Kidney (tissue), 14 donors: Measurements from ENCODE around the gene BSCL2. TPM values are rescaled to one million over a fixed set of nuclear protein-coding genes. Genes with fewer than 3 reads are reported as not detected.

Source experiments
- DNase-seq, 5 donors: peaks; one replicate each; pipeline ENCODE4 v3.0.0-alpha.2; 2013 to 2020
- FAIRE-seq: peaks from 2 replicates; lab custom pipeline; 2012; peaks lifted over from hg19 to GRCh38; lab: Jason Lieb, UNC
- H3K27ac ChIP-seq, 2 donors: one replicate each; pipeline ENCODE4 v1.7.0; 2013; ENCODE audit warnings: low read depth in 2 of 2, low read length in 2 of 2, inconsistent platforms in 1 of 2
- H3K27me3 ChIP-seq: one replicate; pipeline ENCODE4 v1.7.1; 2013; ENCODE audit warnings: low read length, inconsistent platforms; ENCODE audit not compliant: control insufficient read depth, insufficient read depth
- H3K36me3 ChIP-seq, 3 donors: one replicate each; pipeline versions ENCODE4 v1.7.0 to v1.7.1; 2013; ENCODE audit warnings: low read length in 3 of 3, control low read depth in 1 of 3, inconsistent platforms in 1 of 3; ENCODE audit not compliant: insufficient read depth in 3 of 3, control insufficient read depth in 2 of 3
- H3K4me1 ChIP-seq, 3 donors: one replicate each; pipeline versions ENCODE4 v1.7.0 to v1.7.1; 2013; ENCODE audit warnings: low read length in 3 of 3, inconsistent platforms in 1 of 3, low read depth in 1 of 3; ENCODE audit not compliant: control insufficient read depth in 2 of 3, insufficient read depth in 2 of 3
- H3K4me3 ChIP-seq, 3 donors: one replicate each; pipeline versions ENCODE4 v1.7.0 to v1.8.1; 2013; ENCODE audit warnings: low read length in 3 of 3, control low read depth in 1 of 3, inconsistent platforms in 1 of 3
- H3K9ac ChIP-seq, 3 donors: one replicate each; pipeline versions ENCODE4 v1.7.0 to v1.7.1; 2013; ENCODE audit warnings: low read length in 3 of 3, control low read depth in 1 of 3, inconsistent platforms in 1 of 3
- H3K9me3 ChIP-seq, 3 donors: one replicate each; pipeline versions ENCODE4 v1.7.0 to v1.7.1; 2013; ENCODE audit warnings: low read length in 3 of 3, control low read depth in 1 of 3, inconsistent platforms in 1 of 3; ENCODE audit not compliant: control insufficient read depth in 2 of 3, insufficient read depth in 1 of 3
- CTCF ChIP-seq: IDR thresholded peaks from 3 replicates; pipeline ENCODE4 v1.5.1; 2012; ENCODE audit warnings: mild to moderate bottlenecking, moderate library complexity, borderline replicate concordance; ENCODE audit not compliant: insufficient read depth; ENCODE audit errors: extremely low read depth
- intact Hi-C: fragments of 100-400 bp; cut with DNase I; formaldehyde crosslinking; loops from one replicate; pipeline ENCODE4 v1.11.1; 2022
- polyA plus RNA-seq: library from polyadenylated mRNA; stranded (reverse); fragments of 350-450 nt; fragmentation: Illumina TruSeq; extraction: RNeasy Lipid Tissue Mini Kit (QIAGEN cat#74804); gene quantifications from one replicate; pipeline ENCODE4 v1.2.3, GENCODE V29; 2014; ENCODE audit warnings: low read depth, low replicate concordance; ENCODE audit not compliant: insufficient read depth
- total RNA-seq: library from RNA; stranded (reverse); fragmentation: NEBNext Ultra II Directional; extraction: Animal tissue kit (Norgen Biotek cat#: 25700); gene quantifications from one replicate; pipeline ENCODE4 v1.2.1, GENCODE V29; 2021
- donor health status: control.
- donor health status: control.
- donor health status: control.
- donor health status: control.
- donor health status: control.
- donor health status: DM: yes; HTN: yes; CAD: no.
- donor health status: Normal renal cell carcinoma (clear cell type).

BSCL2 gene
- total and polyA plus RNA-seq, 2 donors from 2014 or later = 93.2 to 249 TPM

GRCh38 chr11:62665599-62666258 lies 41.5 kb downstream of the BSCL2 start:
- Histone ChIP-seq H3K27ac (peak overlapping the region; percentile 79 to 89), H3K36me3 (no peaks in the 10 kb centered on the region), H3K9ac (peak overlapping the region; percentile 73 to 93 (median 90)), H3K9me3 (no peaks in the 10 kb centered on the region), H3K4me3 (peak overlapping the region; percentile 87 to 94 (median 93)), H3K27me3 (no peaks in the 10 kb centered on the region), H3K4me1 (peaks cover 2 to 16% (median 11%) of the 10 kb centered on the region in 3 donors)
- peak in 4 of 5 donors; percentile 83 to 87 (median 84) for DNase-seq
- no peak for TF ChIP-seq CTCF
- intact Hi-C loops = no loop called here
- FAIRE-seq = no peak

- Histone ChIP-seq H3K27ac (peak within 1 kb of the TSS; percentile 79 to 89), H3K4me3 (peak within 1 kb of the TSS; percentile 87 to 94 (median 93)), H3K36me3 (no peaks in the 10 kb centered on the region), H3K4me1 (peaks cover 2 to 16% (median 11%) of the 10 kb centered on the region in 3 donors), H3K9me3 (no peaks in the 10 kb centered on the region), H3K27me3 (no peaks in the 10 kb centered on the region), H3K9ac (peak within 1 kb of the TSS; percentile 73 to 93 (median 90))
- no peak for TF ChIP-seq CTCF
- peak; percentile 97 to 98 (median 98) for DNase-seq
- intact Hi-C loops = no loop called here
- FAIRE-seq = no peak
Measured at GRCh38 chr11:62665075-62665598, 42.1 kb downstream of the BSCL2 start, which contains the start of the genes C11orf98 and CSKMT. Gene C11orf98 (minus strand): TSS chr11:62665210. CDS start chr11:62665169, 41 bp downstream. Gene CSKMT (plus strand): TSS chr11:62665312. CDS start chr11:62665880, 568 bp downstream.

- DNase-seq (peak; percentile 80 to 87 (median 85)), FAIRE-seq (no peak)
- Histone ChIP-seq H3K27ac (peak overlapping the region; percentile 79 to 82), H3K27me3 (no peaks in the 10 kb centered on the region), H3K4me1 (peaks cover 2 to 16% (median 11%) of the 10 kb centered on the region in 3 donors), H3K4me3 (peak overlapping the region; percentile 77 to 93 (median 87)), H3K36me3 (no peaks in the 10 kb centered on the region), H3K9me3 (no peaks in the 10 kb centered on the region), H3K9ac (peak overlapping the region; percentile 14 to 93 (median 68))
- TF ChIP-seq CTCF = no peak
- intact Hi-C loops = no loop called here
Measured at GRCh38 chr11:62664405-62665074, 42.7 kb downstream of the BSCL2 start.
